GM10266 (cell line): Measurements from ENCODE around the gene ADAMTS7.
"Not testable (repeated sequence)": the region's sequence is repeated elsewhere in the genome, so short reads cannot be mapped to it uniquely, and the experiment has no call there.

ENCODE experiments used
- DNase-seq: peaks from one replicate; pipeline ENCODE4 v3.0.0; 2012; ENCODE audit errors: extremely low spot score
- TF ChIP-seq, protein P1 (sequence below): IDR thresholded peaks from 2 replicates; pipeline ENCODE4 v1.5.1; 2012; ENCODE audit warnings: mild to moderate bottlenecking, low read depth; ENCODE audit not compliant: control insufficient read depth, insufficient read depth; ENCODE audit errors: missing control alignments

ADAMTS7 gene

DNA sequence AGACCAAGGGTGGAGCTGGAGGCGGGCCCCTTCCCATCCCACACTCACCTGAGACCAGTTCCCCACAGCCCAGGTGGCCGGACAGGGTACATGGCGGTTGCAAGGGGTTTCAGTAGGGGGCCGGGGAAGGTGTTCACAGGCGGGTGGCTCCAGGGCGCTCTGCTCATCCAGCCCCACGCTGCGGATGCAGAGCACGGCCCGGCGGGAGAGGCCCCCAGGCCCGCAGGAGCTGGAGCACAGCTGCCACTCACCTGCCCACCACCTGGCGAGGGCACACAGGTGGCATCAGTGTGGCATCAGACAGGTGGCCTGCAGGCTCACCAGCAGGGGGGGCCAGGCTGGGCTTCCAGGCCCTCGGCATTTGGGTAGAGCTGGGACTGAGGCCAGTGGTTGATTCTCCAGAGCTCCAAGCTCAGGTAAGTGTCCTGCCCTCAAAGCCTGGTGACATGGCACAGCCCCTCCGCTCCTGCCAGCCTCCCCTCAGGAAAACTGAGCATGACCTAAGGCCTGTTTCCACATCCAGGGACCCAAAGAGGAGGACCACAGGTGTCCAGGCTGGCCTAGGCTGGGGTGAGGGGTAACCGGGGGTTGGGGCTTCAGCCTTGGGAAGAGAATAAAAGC lies 43.8 kb downstream of the ADAMTS7 start:
- DNase-seq: no peak
- TF ChIP-seq, protein P1, sequence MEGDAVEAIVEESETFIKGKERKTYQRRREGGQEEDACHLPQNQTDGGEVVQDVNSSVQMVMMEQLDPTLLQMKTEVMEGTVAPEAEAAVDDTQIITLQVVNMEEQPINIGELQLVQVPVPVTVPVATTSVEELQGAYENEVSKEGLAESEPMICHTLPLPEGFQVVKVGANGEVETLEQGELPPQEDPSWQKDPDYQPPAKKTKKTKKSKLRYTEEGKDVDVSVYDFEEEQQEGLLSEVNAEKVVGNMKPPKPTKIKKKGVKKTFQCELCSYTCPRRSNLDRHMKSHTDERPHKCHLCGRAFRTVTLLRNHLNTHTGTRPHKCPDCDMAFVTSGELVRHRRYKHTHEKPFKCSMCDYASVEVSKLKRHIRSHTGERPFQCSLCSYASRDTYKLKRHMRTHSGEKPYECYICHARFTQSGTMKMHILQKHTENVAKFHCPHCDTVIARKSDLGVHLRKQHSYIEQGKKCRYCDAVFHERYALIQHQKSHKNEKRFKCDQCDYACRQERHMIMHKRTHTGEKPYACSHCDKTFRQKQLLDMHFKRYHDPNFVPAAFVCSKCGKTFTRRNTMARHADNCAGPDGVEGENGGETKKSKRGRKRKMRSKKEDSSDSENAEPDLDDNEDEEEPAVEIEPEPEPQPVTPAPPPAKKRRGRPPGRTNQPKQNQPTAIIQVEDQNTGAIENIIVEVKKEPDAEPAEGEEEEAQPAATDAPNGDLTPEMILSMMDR: no peak

DNA sequence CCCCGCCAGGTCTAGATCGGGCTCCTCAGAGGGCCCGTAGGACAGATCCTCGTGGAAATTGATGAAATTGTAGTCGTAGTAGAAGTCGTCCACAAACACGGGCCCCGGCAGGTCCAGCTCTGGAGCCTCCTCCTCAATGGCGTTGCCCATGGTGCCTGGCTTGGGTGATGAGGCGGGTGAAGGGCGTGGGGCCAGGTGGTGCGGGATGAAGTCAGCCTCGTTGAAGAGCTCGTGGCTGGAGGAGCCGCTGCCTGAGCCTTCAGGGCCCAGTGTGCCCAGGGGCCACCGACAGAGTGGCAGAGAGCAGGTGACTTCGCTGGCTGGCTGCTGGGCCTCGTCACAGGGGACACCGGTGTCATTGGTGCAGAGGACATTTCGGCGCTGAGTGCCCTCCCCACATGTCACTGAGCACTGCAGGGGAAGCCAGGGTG lies 44.6 kb downstream of the ADAMTS7 start:
- DNase-seq: not testable (repeated sequence)

DNA sequence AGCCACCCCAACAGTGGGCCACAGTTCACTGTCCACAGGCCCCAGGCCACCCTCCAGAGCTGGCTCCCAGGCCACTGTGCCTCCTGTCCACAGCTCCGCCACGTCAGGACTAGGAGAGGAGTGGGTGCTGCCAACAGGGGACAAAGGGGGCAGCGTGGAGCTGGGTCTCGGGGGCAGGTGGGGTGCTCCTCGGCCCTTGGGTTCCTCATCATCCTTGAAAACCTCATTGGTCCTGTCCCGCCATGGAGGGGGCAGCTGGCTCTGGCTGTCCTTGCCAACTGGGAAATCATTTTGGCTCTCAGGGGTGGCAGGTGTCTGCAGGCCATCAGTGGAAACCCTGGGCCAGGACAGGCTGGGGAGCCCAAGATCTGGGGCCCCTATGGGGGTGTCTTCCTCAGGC lies 45.2 kb downstream of the ADAMTS7 start:
- DNase-seq: no peak
- TF ChIP-seq, protein P1: no peak

DNA sequence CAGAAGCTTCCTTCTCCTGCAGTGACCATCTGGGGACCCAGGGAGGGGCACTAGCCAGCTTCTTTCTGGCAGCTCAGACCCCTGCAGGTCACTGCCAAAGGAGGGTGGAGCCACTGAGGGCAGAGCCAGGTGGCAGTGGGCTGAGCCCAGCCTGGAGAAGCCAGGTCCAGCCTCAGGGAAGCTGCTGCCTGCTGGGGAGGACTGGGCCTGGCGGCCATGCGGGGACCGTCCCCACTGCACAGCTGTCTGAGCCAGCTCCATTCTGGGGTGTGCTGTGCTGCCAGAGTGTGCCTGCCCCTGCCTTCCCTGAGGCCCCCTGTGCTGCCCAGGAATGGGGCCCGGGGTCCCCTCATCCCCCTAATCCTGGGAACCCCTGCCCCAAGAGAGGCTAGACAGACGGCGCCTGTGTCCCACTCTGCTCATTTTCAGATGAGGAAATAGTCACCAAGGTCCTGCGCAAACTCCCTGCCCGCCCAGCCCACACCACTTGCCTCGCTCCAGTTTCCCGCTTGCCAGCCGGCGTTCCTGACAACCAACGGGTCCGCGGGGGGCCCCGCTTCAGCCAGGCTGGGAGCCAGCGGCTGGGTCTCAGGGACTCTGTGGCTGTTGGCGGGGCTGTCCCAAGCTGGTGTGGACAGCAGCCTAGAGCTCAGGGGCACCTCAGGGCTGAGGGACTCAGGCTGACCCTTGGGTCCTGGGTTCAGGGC lies 46.0 kb downstream of the ADAMTS7 start:
- DNase-seq: not testable (repeated sequence)

DNA sequence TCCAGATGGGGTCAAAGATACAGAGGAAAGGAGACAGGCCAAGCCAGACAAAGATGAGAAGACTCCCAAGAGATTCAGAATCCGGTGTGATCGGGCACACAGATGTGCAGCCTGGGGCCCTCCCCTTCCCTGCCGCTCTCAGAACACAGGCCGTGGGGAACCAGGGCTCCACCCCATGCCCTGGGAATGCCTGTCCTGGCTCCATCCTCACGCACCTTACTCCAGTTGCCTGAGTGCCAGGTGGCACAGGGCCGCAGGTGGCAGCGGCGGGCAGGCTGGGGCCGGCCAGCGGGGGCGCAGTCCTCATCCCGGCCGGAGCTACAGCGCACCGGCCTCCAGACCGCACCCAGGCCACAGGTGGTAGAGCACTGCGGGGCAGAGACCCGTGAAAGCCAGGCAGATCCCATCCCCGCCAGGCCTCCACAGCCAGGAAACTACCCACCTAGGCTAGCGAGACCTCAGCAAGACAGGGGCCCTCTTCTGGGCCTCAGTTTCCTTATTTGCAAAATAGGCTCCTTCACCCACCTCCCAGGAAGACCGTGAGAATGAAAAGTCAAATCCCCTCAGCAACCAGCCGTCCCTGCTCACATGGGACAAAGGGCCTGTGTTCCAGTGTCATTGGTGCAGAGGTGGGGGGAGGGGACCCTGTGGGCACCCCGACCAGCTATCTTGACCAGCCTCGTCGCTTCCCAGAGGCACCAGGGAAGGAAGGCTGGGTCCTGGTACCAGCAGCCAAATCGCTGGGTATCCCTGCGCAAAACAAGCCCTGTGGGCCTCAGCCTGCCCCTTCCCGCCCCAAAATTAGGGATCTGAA lies 46.7 kb downstream of the ADAMTS7 start:
- DNase-seq: not testable (repeated sequence)

DNA sequence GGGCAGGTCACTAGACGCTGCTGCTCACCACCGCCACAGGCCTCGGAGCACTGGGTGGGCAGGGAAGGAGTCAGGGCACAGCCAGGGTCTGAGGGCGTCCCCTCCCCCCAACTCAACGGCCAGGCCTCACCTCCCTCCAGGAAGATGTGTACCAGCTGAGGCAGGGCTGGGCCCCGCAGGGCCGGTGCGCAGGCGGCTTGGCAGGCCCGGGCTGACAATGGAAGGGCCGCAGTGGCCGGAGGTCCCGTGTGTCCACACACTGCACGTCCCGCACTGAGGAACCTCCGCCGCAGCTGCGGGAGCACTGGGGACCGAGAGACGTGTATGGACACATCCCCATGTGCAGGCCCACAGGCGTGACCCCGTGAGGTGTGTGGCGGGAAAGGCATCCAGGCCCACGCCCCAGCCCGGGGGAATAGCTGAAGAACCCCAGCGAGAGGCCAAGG lies 47.4 kb downstream of the ADAMTS7 start:
- no peak for DNase-seq
- TF ChIP-seq, protein P1: no peak

DNA sequence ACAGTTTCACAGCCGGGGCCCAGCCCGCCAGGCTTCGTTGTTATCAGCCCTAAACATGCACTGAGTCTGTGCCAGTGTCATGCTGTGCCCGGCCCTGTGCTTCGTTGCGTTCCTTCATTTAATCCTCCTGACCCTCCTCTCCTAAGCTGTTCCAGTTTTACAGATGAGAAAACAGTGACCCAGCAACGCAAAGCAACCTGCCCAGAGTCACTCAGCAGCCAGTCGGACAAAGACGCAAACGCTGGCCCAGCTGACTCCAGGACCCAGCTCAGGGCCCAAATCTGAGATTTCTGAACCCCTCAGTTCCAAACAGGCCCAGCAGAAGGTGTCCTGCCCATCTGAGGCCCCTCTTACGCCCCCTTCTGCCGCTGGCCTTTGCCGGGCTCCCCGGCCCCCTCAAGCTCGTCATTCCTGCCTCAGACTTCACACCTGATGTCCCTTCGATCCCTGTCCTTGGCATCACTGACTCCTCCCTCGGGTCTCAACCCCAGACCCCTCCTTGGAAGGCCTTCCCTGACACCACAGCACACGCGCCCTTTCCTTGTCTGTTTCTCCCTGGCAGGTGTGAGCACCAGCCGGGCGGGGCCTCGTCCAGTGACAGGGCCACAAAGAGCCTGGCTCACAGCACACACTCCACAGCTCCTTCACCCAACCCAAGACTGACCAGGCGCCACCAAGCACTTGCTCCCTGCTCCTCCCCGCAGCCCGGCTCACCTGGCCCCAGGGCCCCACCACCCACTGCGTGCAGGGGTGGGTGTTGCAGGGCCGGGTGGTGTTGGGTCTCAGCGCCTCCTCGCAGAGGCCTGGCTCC lies 48.1 kb downstream of the ADAMTS7 start:
- TF ChIP-seq, protein P1: no peak
- DNase-seq: no peak

DNA sequence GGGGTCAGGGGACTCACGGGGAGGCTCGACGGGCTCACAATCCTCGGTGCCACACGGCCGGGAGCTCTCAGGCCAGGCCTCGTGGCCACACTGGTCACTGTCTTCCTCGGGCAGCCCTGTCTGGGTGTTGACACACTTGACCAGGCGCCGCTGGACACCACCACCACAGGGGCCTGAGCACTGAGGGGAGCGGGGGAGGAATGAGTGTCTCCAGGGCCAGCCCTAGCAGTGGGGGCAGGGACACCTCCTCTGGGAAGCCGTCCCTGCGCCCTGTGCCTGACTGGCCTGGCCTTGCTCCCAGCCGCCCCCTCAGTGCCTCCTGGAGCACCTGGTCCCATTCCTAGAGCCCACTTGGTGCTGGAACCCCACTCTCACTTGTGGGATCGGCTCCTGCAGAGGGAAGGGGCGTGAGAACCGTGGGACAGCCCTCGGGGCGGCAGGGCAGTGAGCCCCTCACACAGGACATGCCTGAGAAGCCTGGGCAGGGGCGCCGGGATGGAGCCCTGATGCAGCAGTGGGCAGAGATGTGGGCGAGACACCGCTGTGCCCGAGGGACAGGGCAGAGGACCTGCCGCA lies 48.8 kb downstream of the ADAMTS7 start:
- not testable (repeated sequence) for DNase-seq
